SU-DHL-6 (cell line): ENCODE data around the gene ATMIN.

Experiments
- H2AFZ ChIP-seq: fragments of 200-600 bp; sonication (generic); 2 replicates; pipeline ENCODE4 v1.6.1; 2014; ENCODE audit warnings: low read depth, mild to moderate bottlenecking, moderate library complexity, mixed read lengths, antibody characterized with exemption, low read length; ENCODE audit not compliant: severe bottlenecking
- H3F3A ChIP-seq: fragments of 200-600 bp; shearing (Covaris generic); 2 replicates; pipeline ENCODE4 v1.6.0; 2016; ENCODE audit warnings: antibody characterized with exemption, mild to moderate bottlenecking; ENCODE audit not compliant: insufficient read depth
- H3K27ac ChIP-seq: fragments of 200-600 bp; sonication (generic); 2 replicates; pipeline ENCODE4 v1.5.1; 2016; ENCODE audit warnings: low read depth, mild to moderate bottlenecking, low read length, moderate library complexity, mixed read lengths
- H3K27me3 ChIP-seq: fragments of 200-600 bp; sonication (generic), shearing (Covaris generic); 2 replicates; pipeline ENCODE4 v1.6.0; 2014; ENCODE audit warnings: mild to moderate bottlenecking, low read length
- H3K36me3 ChIP-seq: fragments of 200-600 bp; sonication (generic); 2 replicates; pipeline ENCODE4 v1.6.1; 2014; ENCODE audit warnings: mild to moderate bottlenecking, low read length, mixed read lengths
- H3K4me2 ChIP-seq: fragments of 300-600, 200-600 bp; shearing (Covaris generic), sonication (generic); 2 replicates; pipeline ENCODE4 v1.6.0; 2014; ENCODE audit warnings: low read length, low read depth, mild to moderate bottlenecking; ENCODE audit not compliant: poor library complexity, severe bottlenecking
- H3K4me3 ChIP-seq: fragments of 200-600 bp; sonication (generic); 2 replicates; pipeline ENCODE4 v1.5.1; 2014; ENCODE audit warnings: antibody characterized with exemption, low read length, mild to moderate bottlenecking, mixed read lengths; ENCODE audit not compliant: insufficient read depth, poor library complexity, severe bottlenecking
- H3K79me2 ChIP-seq: fragments of 200-600 bp; sonication (generic); 2 replicates; pipeline ENCODE4 v1.6.1; 2014; ENCODE audit warnings: mild to moderate bottlenecking, low read length, moderate library complexity; ENCODE audit not compliant: insufficient read depth
- H3K9ac ChIP-seq: fragments of 200-600 bp; sonication (generic); 2 replicates; pipeline ENCODE4 v1.7.0; 2014; ENCODE audit warnings: mild to moderate bottlenecking, low read length
- H3K9me2 ChIP-seq: fragments of 200-600 bp; sonication (generic); replicated peaks from 2 replicates; pipeline ENCODE4 v1.6.1; 2014; ENCODE audit warnings: low read length; ENCODE audit not compliant: insufficient read depth
- H3K9me3 ChIP-seq: fragments of 200-600 bp; sonication (generic); 2 replicates; pipeline ENCODE4 v1.6.1; 2014; ENCODE audit warnings: low read length, mixed read lengths; ENCODE audit not compliant: insufficient read depth
- H4K20me1 ChIP-seq: fragments of 200-600 bp; sonication (generic); 2 replicates; pipeline ENCODE4 v1.6.1; 2014; ENCODE audit warnings: low read depth, mild to moderate bottlenecking, antibody characterized with exemption, low read length, moderate library complexity, mixed read lengths
- CTCF ChIP-seq: fragments of 200-600 bp; sonication (generic); IDR thresholded peaks from one replicate; pipeline ENCODE4 v1.5.1; 2017; ENCODE audit warnings: antibody characterized with exemption, mild to moderate bottlenecking, low read length, moderate library complexity; ENCODE audit not compliant: insufficient read depth, poor library complexity, severe bottlenecking
- EZH2phosphoT487 ChIP-seq: fragments of 200-600 bp; sonication (generic), shearing (Covaris generic); conservative IDR thresholded peaks from 2 replicates; pipeline ENCODE4 v1.6.1; 2018; ENCODE audit warnings: mild to moderate bottlenecking, antibody characterized with exemption, low read length, moderate library complexity, mixed read lengths

ATMIN gene

GRCh38 chr16:81035398-81035974 is at the start of gene ATMIN:
ATMIN (plus strand) TSS chr16:81035842; CDS start chr16:81035871, 29 bp downstream.
- no peaks in the 10 kb centered on the region for H3K9me3 ChIP-seq
- TF ChIP-seq CTCF, result peak; percentile 99
- no peak for TF ChIP-seq EZH2phosphoT487
- no peaks in the 10 kb centered on the region for H3K27me3 ChIP-seq
- peak within 1 kb of the TSS; percentile 59 for H3K4me3 ChIP-seq
- peak within 1 kb of the TSS; percentile 38 for H2AFZ ChIP-seq
- H3F3A ChIP-seq, result 0 out of 2 replicates have a peak, but pooled peaks cover 4% of the 10 kb centered on the region
- H3K36me3 ChIP-seq, result no peaks in the 10 kb centered on the region
- peak within 1 kb of the TSS; percentile 64 for H3K9ac ChIP-seq
- H3K9me2 ChIP-seq, result no peaks in the 10 kb centered on the region
- H4K20me1 ChIP-seq, result no peaks in the 10 kb centered on the region
- H3K4me2 ChIP-seq, result peak within 1 kb of the TSS; percentile 73
- no peaks in the 10 kb centered on the region; the same call in 1 of the 2 replicates for H3K79me2 ChIP-seq
- H3K27ac ChIP-seq, result no peak within 1 kb of the TSS

GRCh38 chr16:80986557-80986956 is 49.1 kb upstream of the ATMIN start:
- no peak overlapping the region for H3K9ac ChIP-seq
- H3K9me3 ChIP-seq, result no peaks in the 10 kb centered on the region
- H3F3A ChIP-seq, result no peaks in the 10 kb centered on the region; the same call in 1 of the 2 replicates
- no peak overlapping the region for H3K27ac ChIP-seq
- no peak overlapping the region for H2AFZ ChIP-seq
- no peaks in the 10 kb centered on the region; the same call in 1 of the 2 replicates for H4K20me1 ChIP-seq
- H3K27me3 ChIP-seq, result no peaks in the 10 kb centered on the region
- H3K79me2 ChIP-seq, result peaks cover 25% of the 10 kb centered on the region
- no peak overlapping the region for H3K4me3 ChIP-seq
- H3K36me3 ChIP-seq, result no peaks in the 10 kb centered on the region
- TF ChIP-seq CTCF (no peak), EZH2phosphoT487 (no peak)
- H3K4me2 ChIP-seq, result no peak overlapping the region
- H3K9me2 ChIP-seq, result no peaks in the 10 kb centered on the region

GRCh38 chr16:80988756-80989155 is 46.9 kb upstream of the ATMIN start:
- H2AFZ ChIP-seq, result no peak overlapping the region
- H3K36me3 ChIP-seq, result 0 out of 2 replicates have a peak, but pooled peaks cover 2% of the 10 kb centered on the region
- H3F3A ChIP-seq, result no peaks in the 10 kb centered on the region; the same call in 1 of the 2 replicates
- no peak overlapping the region for H3K9ac ChIP-seq
- H3K27ac ChIP-seq, result no peak overlapping the region
- H3K4me3 ChIP-seq, result no peak overlapping the region
- H3K27me3 ChIP-seq, result no peaks in the 10 kb centered on the region
- H3K9me3 ChIP-seq, result no peaks in the 10 kb centered on the region
- H3K9me2 ChIP-seq, result no peaks in the 10 kb centered on the region
- H3K79me2 ChIP-seq, result peaks cover 36% of the 10 kb centered on the region
- TF ChIP-seq EZH2phosphoT487 (no peak), CTCF (no peak)
- H4K20me1 ChIP-seq, result peaks cover 3% of the 10 kb centered on the region; the same call in 1 of the 2 replicates
- no peak overlapping the region for H3K4me2 ChIP-seq
